HG02943 (cell line): Measurements from ENCODE around the gene DUSP16.
"Not testable (repeated sequence)": the region's sequence is repeated elsewhere in the genome, so short reads cannot be mapped to it uniquely, and the experiment has no call there.

Experiments
- ATAC-seq: cut with Tn5 transposase; IDR thresholded peaks from one replicate; pipeline ENCODE4 v1.9.1; 2021; ENCODE audit warnings: mild to moderate bottlenecking, low read depth, moderate library complexity; ENCODE audit not compliant: unreplicated experiment

The DUSP16 gene

GRCh38 chr12:12585115-12585863, 22.6 kb upstream of the DUSP16 start:
- ATAC-seq, result no peak

- no peak for ATAC-seq
These were observed 21.0 kb upstream of the DUSP16 start for GRCh38 chr12:12583510-12584178.

GRCh38 chr12:12582895-12583303, 20.2 kb upstream of the DUSP16 start:
- peak; percentile 92 for ATAC-seq

- ATAC-seq, result peak; percentile 43
These were observed 19.7 kb upstream of the DUSP16 start for GRCh38 chr12:12582193-12582881.

- not testable (repeated sequence) for ATAC-seq
These were observed 18.1 kb upstream of the DUSP16 start for GRCh38 chr12:12580716-12581115.

DNA sequence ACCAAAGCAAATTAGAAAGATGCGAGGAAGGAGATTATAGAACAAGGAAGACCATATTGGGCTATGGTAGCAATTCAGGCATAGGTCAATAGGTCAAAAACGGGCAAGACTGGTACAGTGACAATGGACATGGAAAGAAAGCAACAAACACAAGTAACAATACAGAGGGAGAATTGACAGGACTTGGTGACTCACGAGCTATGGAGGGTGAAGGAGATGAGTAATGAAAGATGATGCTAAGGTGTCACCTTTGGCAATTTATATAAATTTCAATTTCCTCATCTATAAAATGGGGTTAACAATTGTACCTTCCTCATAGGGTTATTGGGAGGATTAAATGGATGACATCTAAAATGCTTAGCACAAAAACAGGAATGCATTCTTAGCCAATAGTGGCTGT, 15.1 kb upstream of the DUSP16 start:
- ATAC-seq, result no peak

GRCh38 chr12:12572659-12573058, 10.0 kb upstream of the DUSP16 start:
- no peak for ATAC-seq

- not testable (repeated sequence) for ATAC-seq
These were observed 3.3 kb upstream of the DUSP16 start for GRCh38 chr12:12565971-12566370.

DNA sequence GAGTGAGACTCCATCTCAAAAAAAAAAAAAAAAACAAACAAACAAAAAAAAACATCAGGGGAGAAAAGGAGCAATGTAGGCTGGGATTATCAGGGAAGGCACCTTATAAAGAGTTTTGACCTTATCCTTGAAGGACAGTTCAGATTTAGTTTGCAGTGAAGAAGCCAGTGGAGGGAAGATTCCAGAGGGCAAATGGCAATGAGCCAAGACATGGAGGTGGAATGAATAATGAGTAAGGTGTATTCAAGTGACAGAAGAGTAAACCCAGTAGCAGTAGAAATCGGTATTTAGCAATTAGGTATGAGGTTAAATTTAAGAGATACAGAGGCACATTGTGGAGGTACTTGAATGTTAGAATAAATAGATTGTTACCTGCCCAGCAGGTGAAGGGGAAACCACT, 2.2 kb upstream of the DUSP16 start:
- no peak for ATAC-seq

- no peak for ATAC-seq
These were observed 746 bp upstream of the DUSP16 start for GRCh38 chr12:12563290-12563928.

DNA sequence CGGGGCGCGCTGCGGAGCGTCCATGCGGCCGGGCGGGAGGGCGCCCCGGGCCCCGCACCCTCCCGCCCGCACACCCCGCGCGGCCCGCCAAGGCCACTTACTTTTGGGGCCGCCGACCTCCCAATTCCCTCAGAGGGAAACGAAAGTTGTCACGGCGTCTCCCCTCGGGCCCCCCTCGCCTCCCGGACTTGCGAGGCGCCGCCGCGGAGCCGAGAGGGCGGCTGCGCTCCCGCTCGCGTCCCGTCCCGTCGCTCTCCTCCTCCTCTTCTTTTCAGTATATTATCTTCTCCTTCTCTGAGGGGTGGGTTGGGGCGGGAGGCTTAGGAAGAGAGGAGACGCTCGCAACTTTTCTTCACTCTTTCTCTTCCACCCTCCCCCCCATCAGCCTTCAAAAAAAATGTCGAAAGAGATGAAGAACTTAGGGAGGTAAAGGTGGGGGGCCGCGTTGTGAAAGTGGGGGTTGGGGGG, 613 bp downstream of the DUSP16 start:
- ATAC-seq, result no peak

DNA sequence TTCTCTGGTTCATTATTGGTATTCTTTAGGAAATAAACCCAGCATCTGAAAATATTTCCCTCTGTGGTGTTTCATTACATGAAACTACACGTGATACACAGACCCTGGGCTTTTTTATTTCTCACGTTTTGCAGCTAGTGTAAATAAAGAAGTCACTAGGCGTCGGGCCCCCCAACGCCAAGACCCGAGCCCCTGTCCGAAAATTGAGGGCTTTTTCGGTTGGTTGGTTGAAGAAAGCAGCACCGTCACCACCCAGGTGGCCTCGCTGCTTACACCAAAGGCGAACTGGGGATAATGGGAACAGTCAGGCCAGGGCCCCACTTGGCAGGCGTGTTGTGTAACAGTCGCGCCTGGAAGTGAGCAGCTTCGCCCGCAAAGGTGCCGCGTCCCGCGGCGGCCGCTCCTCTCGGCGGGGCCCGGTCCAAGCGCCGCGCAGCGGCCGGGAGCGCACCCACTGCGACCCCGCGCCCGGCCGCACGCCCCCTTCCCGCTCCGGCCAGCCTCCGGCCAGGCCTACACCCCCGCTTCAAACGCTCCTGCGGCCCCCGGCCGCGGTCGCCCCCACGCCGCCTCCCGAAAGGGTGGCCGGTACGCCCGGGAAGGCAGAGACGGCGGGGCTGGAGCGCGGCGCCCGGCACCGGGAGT, 1.2 kb downstream of the DUSP16 start:
- no peak for ATAC-seq

DNA sequence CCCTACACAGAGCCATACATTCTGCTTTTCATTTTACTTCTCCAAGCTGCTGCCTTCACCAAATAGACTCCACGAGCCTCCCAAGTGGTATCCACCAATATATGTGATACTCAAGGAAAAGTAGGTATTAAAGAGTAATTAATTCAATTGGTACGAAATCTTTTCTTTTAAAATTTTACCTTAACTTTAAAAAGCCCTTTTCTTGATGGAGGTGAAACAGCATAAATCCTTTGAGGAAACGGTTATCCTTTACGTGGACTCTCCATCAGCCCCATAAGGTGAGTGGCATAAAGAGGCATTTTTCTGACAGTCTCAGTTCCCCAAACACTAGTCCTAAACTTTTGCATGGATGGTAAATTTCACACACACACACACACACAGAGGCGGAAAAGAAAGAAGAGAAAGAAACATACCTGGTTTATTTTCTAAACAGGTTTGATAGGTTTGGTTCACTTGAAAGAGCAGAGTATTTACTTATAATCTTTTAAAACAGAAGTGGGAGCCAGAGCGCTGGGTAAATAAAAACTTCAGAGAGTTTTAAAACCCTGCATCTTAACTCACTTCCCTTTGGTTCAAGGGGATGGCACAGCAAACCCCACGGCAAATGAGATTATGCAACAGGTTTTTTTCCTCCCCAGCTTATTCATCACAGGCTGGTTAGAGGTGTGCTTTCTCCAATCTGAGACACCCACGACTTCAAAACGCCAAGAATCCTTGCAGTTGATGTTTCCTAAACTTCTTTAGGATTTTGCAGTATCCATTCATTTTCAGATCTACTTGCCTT, 1.9 kb downstream of the DUSP16 start:
- no peak for ATAC-seq

GRCh38 chr12:12559719-12560296, 2.9 kb downstream of the DUSP16 start:
- no peak for ATAC-seq

GRCh38 chr12:12558291-12558690, 4.4 kb downstream of the DUSP16 start:
- no peak for ATAC-seq

- ATAC-seq, result no peak
These were observed 4.9 kb downstream of the DUSP16 start for GRCh38 chr12:12557733-12558132.

DNA sequence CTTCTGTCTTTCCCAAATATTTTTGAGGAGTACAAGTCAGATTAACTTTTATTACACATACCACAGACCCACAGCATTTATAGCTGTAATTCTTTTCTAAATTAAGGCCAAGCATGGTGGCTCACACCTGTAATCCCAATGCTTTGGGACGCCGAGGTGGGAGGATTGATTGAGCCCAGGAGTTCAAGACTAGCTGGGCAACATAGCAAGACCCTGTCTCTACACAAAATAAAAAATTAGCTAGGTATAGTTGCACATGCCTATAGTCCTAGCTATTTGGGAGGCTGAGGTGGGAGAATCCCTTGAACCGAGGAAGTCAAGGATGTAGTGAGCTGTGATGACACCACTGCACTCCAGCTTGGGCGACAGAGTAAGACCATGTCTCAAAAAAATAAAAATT, 7.0 kb downstream of the DUSP16 start:
- no peak for ATAC-seq

GRCh38 chr12:12553208-12553785, 9.4 kb downstream of the DUSP16 start:
- no peak for ATAC-seq

DNA sequence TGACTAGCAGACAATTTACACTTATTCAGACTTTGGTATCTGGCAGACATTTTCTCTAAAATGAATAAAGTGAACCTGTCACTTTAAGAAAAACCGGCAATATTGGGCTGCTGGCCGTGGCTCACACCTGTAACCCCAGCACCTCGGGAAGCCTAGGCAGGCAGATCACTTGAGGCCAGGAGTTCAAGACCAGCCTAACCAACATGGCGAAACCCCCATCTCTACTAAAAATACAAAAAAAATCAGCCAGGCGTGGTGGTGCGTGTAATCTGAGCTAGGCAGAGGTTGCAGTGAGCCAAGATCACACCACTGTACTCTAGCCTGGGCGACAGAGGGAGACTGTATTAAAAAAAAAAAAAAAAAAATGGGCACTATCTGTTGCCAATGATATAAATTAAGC, 11.5 kb downstream of the DUSP16 start:
- ATAC-seq, result no peak
